A549 (cell line): ENCODE data around the gene GNG12. TPM values are rescaled to one million over a fixed set of nuclear protein-coding genes. Genes with fewer than 3 reads are reported as not detected.

Experiments used
- ATAC-seq, 2 experiments: fragments of 200-7000 bp in 1 of 2; fragments of >200 bp in 1 of 2; cut with Nextera tagmentation in 1 of 2; cut with Tn5 transposase in 1 of 2; 3 replicates each; pipeline versions ENCODE4 v1.8.0 to v1.9.1; 2018 to 2020; ENCODE audit warnings: mild to moderate bottlenecking in 1 of 2, moderate library complexity in 1 of 2
- CTCF ChIA-PET: fragments of 300-600 bp; sonication (Branson Sonifier 250); formaldehyde crosslinking; extraction: SDS; loops from one replicate; lab custom pipeline; 2021; ENCODE audit warnings: antibody characterized with exemption, inconsistent platforms; lab: Yijun Ruan, JAX
- POLR2A ChIA-PET: fragments of 350-600 bp; formaldehyde crosslinking; extraction: SDS; loops from one replicate; lab custom pipeline; 2021; ENCODE audit warnings: antibody characterized with exemption, inconsistent platforms; lab: Yijun Ruan, JAX
- DNase-seq, 2 experiments: peaks; one replicate each; pipeline versions ENCODE4 v3.0.0 to v3.0.0-alpha.2; 2011 to 2016; ENCODE audit warnings: low read depth in 1 of 2, low spot score in 1 of 2
- FAIRE-seq: peaks from 2 replicates; lab custom pipeline; 2011; peaks lifted over from hg19 to GRCh38; lab: Jason Lieb, UNC
- H3K27ac ChIP-seq, 2 experiments: fragments of >200 bp; sonication (Bioruptor Twin); formaldehyde crosslinking; 3 replicates each; pipeline ENCODE4 v1.5.1; 2016 to 2017
- H3K4me1 ChIP-seq: fragments of >200 bp; sonication (Bioruptor Twin); formaldehyde crosslinking; 3 replicates; pipeline ENCODE4 v1.6.1; 2016
- H3K4me2 ChIP-seq: fragments of >200 bp; sonication (Bioruptor Twin); formaldehyde crosslinking; 3 replicates; pipeline ENCODE4 v1.6.1; 2016
- H3K4me3 ChIP-seq: fragments of >200 bp; sonication (Bioruptor Twin); formaldehyde crosslinking; 3 replicates; pipeline ENCODE4 v1.5.1; 2016
- H3K9me3 ChIP-seq: fragments of >200 bp; sonication (Bioruptor Twin); formaldehyde crosslinking; 3 replicates; pipeline ENCODE4 v1.6.1; 2016
- BCL3 ChIP-seq: fragments of >200 bp; sonication (Bioruptor Twin); formaldehyde crosslinking; IDR thresholded peaks from 3 replicates; pipeline ENCODE4 v1.6.1; 2016
- CBX8 ChIP-seq: fragments of 200-600 bp; sonication (generic); IDR thresholded peaks from 2 replicates; pipeline ENCODE4 v1.6.1; 2016
- CEBPB ChIP-seq, 2 experiments: fragments of >200 bp in 1 of 2; sonication (Bioruptor Twin) in 1 of 2; formaldehyde crosslinking in 1 of 2; IDR thresholded peaks; 2 replicates each; pipeline ENCODE4 v1.6.1; 2012 to 2016
- CHD2 ChIP-seq: fragments of 150-350 bp; IDR thresholded peaks from 2 replicates; pipeline ENCODE4 v1.6.1; 2014; ENCODE audit warnings: low read length; ENCODE audit not compliant: partially characterized antibody
- CHD4 ChIP-seq: fragments of 200-600 bp; sonication (generic); IDR thresholded peaks from 2 replicates; pipeline ENCODE4 v1.6.1; 2016; ENCODE audit warnings: antibody characterized with exemption, mild to moderate bottlenecking, borderline replicate concordance
- EHF ChIP-seq: fragments of 250-450 bp; sonication (Bioruptor Pico); IDR thresholded peaks from 2 replicates; pipeline ENCODE4 v1.5.0; 2020; ENCODE audit warnings: mild to moderate bottlenecking
- EHMT2 ChIP-seq: fragments of 200-600 bp; sonication (generic); IDR thresholded peaks from 2 replicates; pipeline ENCODE4 v1.6.1; 2016; ENCODE audit warnings: antibody characterized with exemption, low read depth, mild to moderate bottlenecking, moderate library complexity
- FOSB ChIP-seq: fragments of 250-450 bp; sonication (Bioruptor Pico); IDR thresholded peaks from 2 replicates; pipeline ENCODE4 v1.5.0; 2020; ENCODE audit warnings: mild to moderate bottlenecking, moderate library complexity
- FOSL2 ChIP-seq, 2 experiments: fragments of 450-650 bp in 1 of 2; fragments of >200 bp in 1 of 2; sonication (Bioruptor Twin) in 1 of 2; formaldehyde crosslinking; IDR thresholded peaks; 2 replicates each; pipeline versions ENCODE4 v1.5.0 to v1.6.1; 2016 to 2020; ENCODE audit warnings: mild to moderate bottlenecking in 1 of 2, moderate library complexity in 1 of 2
- GATA3 ChIP-seq: IDR thresholded peaks from 2 replicates; pipeline ENCODE4 v1.6.1; 2012; ENCODE audit warnings: borderline replicate concordance
- HOXA7 ChIP-seq: fragments of 250-450 bp; sonication (Bioruptor Pico); IDR thresholded peaks from 2 replicates; pipeline ENCODE4 v1.5.0; 2020; ENCODE audit warnings: mild to moderate bottlenecking, moderate library complexity
- HOXB13 ChIP-seq: fragments of 250-450 bp; sonication (Bioruptor Pico); IDR thresholded peaks from 2 replicates; pipeline ENCODE4 v1.5.0; 2020; ENCODE audit warnings: low read depth, mild to moderate bottlenecking, moderate library complexity
- HOXB5 ChIP-seq: fragments of 250-450 bp; sonication (Bioruptor Pico); IDR thresholded peaks from 2 replicates; pipeline ENCODE4 v1.5.0; 2020; ENCODE audit warnings: mild to moderate bottlenecking, moderate library complexity
- JUNB ChIP-seq: fragments of >200 bp; sonication (Bioruptor Twin); formaldehyde crosslinking; IDR thresholded peaks from 2 replicates; pipeline ENCODE4 v1.6.1; 2016
- KDM1A ChIP-seq: fragments of 200-600 bp; sonication (generic); IDR thresholded peaks from 2 replicates; pipeline ENCODE4 v1.6.1; 2016; ENCODE audit warnings: low read depth, mild to moderate bottlenecking
- MAX ChIP-seq: IDR thresholded peaks from 2 replicates; pipeline ENCODE4 v1.6.1; 2012
- PHF8 ChIP-seq: fragments of 200-600 bp; sonication (generic); IDR thresholded peaks from 2 replicates; pipeline ENCODE4 v1.6.1; 2016; ENCODE audit warnings: low read depth, mild to moderate bottlenecking, antibody characterized with exemption, moderate library complexity, borderline replicate concordance
- POLR2AphosphoS2 ChIP-seq: conservative IDR thresholded peaks from 2 replicates; pipeline ENCODE4 v1.6.1; 2012; ENCODE audit warnings: low read length, improper control_type of control experiment, inconsistent platforms
- RAD21 ChIP-seq, 2 experiments: fragments of >200 bp in 1 of 2; sonication (Bioruptor Twin) in 1 of 2; formaldehyde crosslinking in 1 of 2; IDR thresholded peaks in 1 of 2; conservative IDR thresholded peaks in 1 of 2; 2 replicates in 1 of 2; 3 replicates in 1 of 2; pipeline ENCODE4 v1.6.1; 2012 to 2018; ENCODE audit warnings: inconsistent platforms in 1 of 2
- RFX5 ChIP-seq: fragments of 450-650 bp; IDR thresholded peaks from 2 replicates; pipeline ENCODE4 v1.7.1; 2014; ENCODE audit warnings: antibody characterized with exemption, mild to moderate bottlenecking, moderate library complexity
- SREBF2 ChIP-seq: fragments of 450-650 bp; IDR thresholded peaks from 2 replicates; pipeline ENCODE4 v1.6.1; 2014; ENCODE audit warnings: mild to moderate bottlenecking, moderate library complexity
- TFCP2L1 ChIP-seq: fragments of 250-450 bp; sonication (Bioruptor Pico); IDR thresholded peaks from 2 replicates; pipeline ENCODE4 v1.5.0; 2021; ENCODE audit warnings: mild to moderate bottlenecking
- ZFP36 ChIP-seq: fragments of 450-650 bp; IDR thresholded peaks from 2 replicates; pipeline ENCODE4 v1.6.1; 2014; ENCODE audit warnings: borderline replicate concordance; ENCODE audit not compliant: partially characterized antibody
- WGBS: methylation state at CpG from one replicate; pipeline ENCODE4 v1.1.6; 2017; ENCODE audit errors: missing lambda C conversion rate; 5-methylcytosine and 5-hydroxymethylcytosine counted together
- polyA plus RNA-seq, 4 experiments: library from polyadenylated mRNA; depleted of rRNA in 3 of 4; stranded (reverse); fragments of >200 nt; fragmentation: RNase III in 1 of 4; extraction: RNeasy Plus Mini Kit Qiagen cat#74134 plus additional on column Dnase treatment in 1 of 4; gene quantifications; 2 replicates in 3 of 4; 3 replicates in 1 of 4; pipeline ENCODE4 v1.2.3, GENCODE V29; 2011 to 2017
- TF ChIP-seq, protein P1 (sequence below): fragments of 250-450 bp; sonication (Bioruptor Pico); IDR thresholded peaks from 2 replicates; pipeline ENCODE4 v1.5.0; 2020; ENCODE audit warnings: low read depth, mild to moderate bottlenecking, moderate library complexity
- TF ChIP-seq, protein P2 (sequence below): fragments of 250-450 bp; sonication (Bioruptor Pico); IDR thresholded peaks from 2 replicates; pipeline ENCODE4 v1.5.0; 2021; ENCODE audit warnings: mild to moderate bottlenecking, moderate library complexity, borderline replicate concordance
- TF ChIP-seq, protein P3 (sequence below): fragments of 200-600 bp; sonication (generic); IDR thresholded peaks from 2 replicates; pipeline ENCODE4 v1.6.1; 2016; ENCODE audit warnings: antibody characterized with exemption, mild to moderate bottlenecking, moderate library complexity

Gene GNG12
- polyA plus RNA-seq, 2 of the 4 experiments (the other 2 are of a cell fraction) = 91.8 to 132 TPM

- CTCF ChIA-PET = interaction anchor here (1.0 to 13.3 kb wide), 4 partner anchors 10 to 219 kb away, joined by 3 to 197 read pairs (median 4); no protein-coding TSS in a partner anchor
- ATAC-seq (no peak), DNase-seq (no peak), FAIRE-seq (no peak)
- H3K9me3 ChIP-seq = no peaks in the 10 kb centered on the region
- no peak overlapping the region for H3K4me2 ChIP-seq
- peaks cover 50% of the 10 kb centered on the region for H3K4me1 ChIP-seq
- H3K27ac ChIP-seq = no peak overlapping the region
- WGBS = 92% methylated on average over 2 of the region's 2 CpGs
- POLR2A ChIA-PET = no interaction called here
- no peak for TF ChIP-seq TFCP2L1
- TF ChIP-seq KDM1A = no peak
- no peak for TF ChIP-seq CEBPB (IDR thresholded peaks at IDR 0.05)
- no peak for TF ChIP-seq RFX5
- TF ChIP-seq, protein P1, sequence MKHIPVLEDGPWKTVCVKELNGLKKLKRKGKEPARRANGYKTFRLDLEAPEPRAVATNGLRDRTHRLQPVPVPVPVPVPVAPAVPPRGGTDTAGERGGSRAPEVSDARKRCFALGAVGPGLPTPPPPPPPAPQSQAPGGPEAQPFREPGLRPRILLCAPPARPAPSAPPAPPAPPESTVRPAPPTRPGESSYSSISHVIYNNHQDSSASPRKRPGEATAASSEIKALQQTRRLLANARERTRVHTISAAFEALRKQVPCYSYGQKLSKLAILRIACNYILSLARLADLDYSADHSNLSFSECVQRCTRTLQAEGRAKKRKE = no peak
- TF ChIP-seq HOXB13 (CRISPR knock-in tag) = no peak
- no peak for TF ChIP-seq CBX8
- TF ChIP-seq BCL3 = no peak
- no peak for TF ChIP-seq PHF8
- no peak for TF ChIP-seq FOSB (CRISPR knock-in tag)
- TF ChIP-seq CHD4 = no peak
- TF ChIP-seq RAD21 (conservative IDR thresholded peaks at IDR 0.05 in 1 of 2, IDR thresholded peaks at IDR 0.05 in 1 of 2) = no peak
- no peak for TF ChIP-seq CHD2
- no peak for TF ChIP-seq GATA3
- no peak for TF ChIP-seq EHF (CRISPR knock-in tag)
- no peak for TF ChIP-seq ZFP36
- TF ChIP-seq EHMT2 = no peak
- TF ChIP-seq FOSL2 (IDR thresholded peaks at IDR 0.05) = no peak
- no peak for TF ChIP-seq FOSL2 (CRISPR knock-in tag; IDR thresholded peaks at IDR 0.05)
- TF ChIP-seq, protein P2, sequence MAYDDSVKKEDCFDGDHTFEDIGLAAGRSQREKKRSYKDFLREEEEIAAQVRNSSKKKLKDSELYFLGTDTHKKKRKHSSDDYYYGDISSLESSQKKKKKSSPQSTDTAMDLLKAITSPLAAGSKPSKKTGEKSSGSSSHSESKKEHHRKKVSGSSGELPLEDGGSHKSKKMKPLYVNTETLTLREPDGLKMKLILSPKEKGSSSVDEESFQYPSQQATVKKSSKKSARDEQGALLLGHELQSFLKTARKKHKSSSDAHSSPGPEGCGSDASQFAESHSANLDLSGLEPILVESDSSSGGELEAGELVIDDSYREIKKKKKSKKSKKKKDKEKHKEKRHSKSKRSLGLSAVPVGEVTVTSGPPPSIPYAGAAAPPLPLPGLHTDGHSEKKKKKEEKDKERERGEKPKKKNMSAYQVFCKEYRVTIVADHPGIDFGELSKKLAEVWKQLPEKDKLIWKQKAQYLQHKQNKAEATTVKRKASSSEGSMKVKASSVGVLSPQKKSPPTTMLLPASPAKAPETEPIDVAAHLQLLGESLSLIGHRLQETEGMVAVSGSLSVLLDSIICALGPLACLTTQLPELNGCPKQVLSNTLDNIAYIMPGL (CRISPR knock-in tag) = no peak
- TF ChIP-seq HOXB5 (CRISPR knock-in tag) = no peak
- no peak overlapping the region for H3K4me3 ChIP-seq
Measured at GRCh38 chr1:67755619-67756018, 77.6 kb downstream of the GNG12 start.

- ChIA-PET CTCF (interaction anchor here (1.0 to 13.3 kb wide), 5 partner anchors 9 to 219 kb away, joined by 3 to 197 read pairs (median 3); no protein-coding TSS in a partner anchor), POLR2A (no interaction called here)
- no peaks in the 10 kb centered on the region for H3K9me3 ChIP-seq
- ATAC-seq (no peak), FAIRE-seq (no peak), DNase-seq (no peak)
- H3K4me2 ChIP-seq = no peak overlapping the region
- TF ChIP-seq JUNB (no peak), MAX (no peak), FOSL2 (IDR thresholded peaks at IDR 0.05) (no peak), FOSL2 (CRISPR knock-in tag; IDR thresholded peaks at IDR 0.05) (no peak), HOXA7 (CRISPR knock-in tag) (no peak), SREBF2 (no peak), CEBPB (IDR thresholded peaks at IDR 0.05) (no peak), HOXB13 (CRISPR knock-in tag) (no peak), GATA3 (no peak), HOXB5 (CRISPR knock-in tag) (no peak), POLR2AphosphoS2 (no peak), CHD2 (no peak), CHD4 (no peak), RAD21 (conservative IDR thresholded peaks at IDR 0.05 in 1 of 2, IDR thresholded peaks at IDR 0.05 in 1 of 2) (no peak)
- TF ChIP-seq, protein P3, sequence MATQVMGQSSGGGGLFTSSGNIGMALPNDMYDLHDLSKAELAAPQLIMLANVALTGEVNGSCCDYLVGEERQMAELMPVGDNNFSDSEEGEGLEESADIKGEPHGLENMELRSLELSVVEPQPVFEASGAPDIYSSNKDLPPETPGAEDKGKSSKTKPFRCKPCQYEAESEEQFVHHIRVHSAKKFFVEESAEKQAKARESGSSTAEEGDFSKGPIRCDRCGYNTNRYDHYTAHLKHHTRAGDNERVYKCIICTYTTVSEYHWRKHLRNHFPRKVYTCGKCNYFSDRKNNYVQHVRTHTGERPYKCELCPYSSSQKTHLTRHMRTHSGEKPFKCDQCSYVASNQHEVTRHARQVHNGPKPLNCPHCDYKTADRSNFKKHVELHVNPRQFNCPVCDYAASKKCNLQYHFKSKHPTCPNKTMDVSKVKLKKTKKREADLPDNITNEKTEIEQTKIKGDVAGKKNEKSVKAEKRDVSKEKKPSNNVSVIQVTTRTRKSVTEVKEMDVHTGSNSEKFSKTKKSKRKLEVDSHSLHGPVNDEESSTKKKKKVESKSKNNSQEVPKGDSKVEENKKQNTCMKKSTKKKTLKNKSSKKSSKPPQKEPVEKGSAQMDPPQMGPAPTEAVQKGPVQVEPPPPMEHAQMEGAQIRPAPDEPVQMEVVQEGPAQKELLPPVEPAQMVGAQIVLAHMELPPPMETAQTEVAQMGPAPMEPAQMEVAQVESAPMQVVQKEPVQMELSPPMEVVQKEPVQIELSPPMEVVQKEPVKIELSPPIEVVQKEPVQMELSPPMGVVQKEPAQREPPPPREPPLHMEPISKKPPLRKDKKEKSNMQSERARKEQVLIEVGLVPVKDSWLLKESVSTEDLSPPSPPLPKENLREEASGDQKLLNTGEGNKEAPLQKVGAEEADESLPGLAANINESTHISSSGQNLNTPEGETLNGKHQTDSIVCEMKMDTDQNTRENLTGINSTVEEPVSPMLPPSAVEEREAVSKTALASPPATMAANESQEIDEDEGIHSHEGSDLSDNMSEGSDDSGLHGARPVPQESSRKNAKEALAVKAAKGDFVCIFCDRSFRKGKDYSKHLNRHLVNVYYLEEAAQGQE = no peak
- TF ChIP-seq, protein P2 (CRISPR knock-in tag) = no peak
- 100% methylated on average over 2 of the region's 2 CpGs for WGBS
- peaks cover 50% of the 10 kb centered on the region for H3K4me1 ChIP-seq
- H3K27ac ChIP-seq = no peak overlapping the region
- no peak overlapping the region for H3K4me3 ChIP-seq
Measured at GRCh38 chr1:67755160-67755559, 78.1 kb downstream of the GNG12 start.
